Uterus (tissue), 2 donors: Measurements from ENCODE around the gene COL4A1.

Experiments
- POLR2A ChIP-seq, 2 donors: fragments of 450-650 bp; IDR thresholded peaks; one replicate each; pipeline ENCODE4 v1.6.1; 2016; ENCODE audit warnings: antibody characterized with exemption in 2 of 2, mild to moderate bottlenecking in 1 of 2, moderate library complexity in 1 of 2
- TF ChIP-seq, protein P1 (sequence below), 4 experiments: fragments of 200-600 bp in 2 of 4; fragments of 450-650 bp in 2 of 4; sonication (generic) in 2 of 4; IDR thresholded peaks; one replicate each; pipeline ENCODE4 v1.5.1; 2016 to 2019; ENCODE audit warnings: antibody characterized with exemption in 4 of 4, mild to moderate bottlenecking in 2 of 4, moderate library complexity in 1 of 4

DNA sequence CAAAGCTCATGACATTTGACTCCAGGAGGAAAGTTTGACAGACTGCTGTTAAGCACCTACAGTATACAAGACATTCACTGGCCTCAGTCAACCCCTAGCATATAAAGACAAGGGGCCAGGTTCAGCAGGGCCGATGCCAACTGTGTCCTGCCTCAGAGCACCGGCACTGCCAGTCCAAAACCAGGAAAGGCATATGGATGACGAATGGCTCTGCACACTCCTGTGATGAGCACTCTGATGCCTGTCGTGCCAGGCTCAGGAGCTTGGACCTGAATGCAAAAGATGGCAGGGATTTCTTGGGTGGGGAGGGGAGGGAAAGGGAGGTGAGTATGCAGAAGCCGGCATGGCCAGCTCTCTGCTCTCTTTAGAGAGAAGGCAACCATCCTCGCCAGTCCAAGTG is 38.9 kb downstream of the COL4A1 start:
- no peak for TF ChIP-seq POLR2A (IDR thresholded peaks at IDR 0.05)
- TF ChIP-seq, protein P1, sequence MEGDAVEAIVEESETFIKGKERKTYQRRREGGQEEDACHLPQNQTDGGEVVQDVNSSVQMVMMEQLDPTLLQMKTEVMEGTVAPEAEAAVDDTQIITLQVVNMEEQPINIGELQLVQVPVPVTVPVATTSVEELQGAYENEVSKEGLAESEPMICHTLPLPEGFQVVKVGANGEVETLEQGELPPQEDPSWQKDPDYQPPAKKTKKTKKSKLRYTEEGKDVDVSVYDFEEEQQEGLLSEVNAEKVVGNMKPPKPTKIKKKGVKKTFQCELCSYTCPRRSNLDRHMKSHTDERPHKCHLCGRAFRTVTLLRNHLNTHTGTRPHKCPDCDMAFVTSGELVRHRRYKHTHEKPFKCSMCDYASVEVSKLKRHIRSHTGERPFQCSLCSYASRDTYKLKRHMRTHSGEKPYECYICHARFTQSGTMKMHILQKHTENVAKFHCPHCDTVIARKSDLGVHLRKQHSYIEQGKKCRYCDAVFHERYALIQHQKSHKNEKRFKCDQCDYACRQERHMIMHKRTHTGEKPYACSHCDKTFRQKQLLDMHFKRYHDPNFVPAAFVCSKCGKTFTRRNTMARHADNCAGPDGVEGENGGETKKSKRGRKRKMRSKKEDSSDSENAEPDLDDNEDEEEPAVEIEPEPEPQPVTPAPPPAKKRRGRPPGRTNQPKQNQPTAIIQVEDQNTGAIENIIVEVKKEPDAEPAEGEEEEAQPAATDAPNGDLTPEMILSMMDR (IDR thresholded peaks at IDR 0.05): no peak
